K562 (cell line): Measurements from ENCODE around the gene ZNF467. TPM values are rescaled to one million over a fixed set of nuclear protein-coding genes. Genes with fewer than 3 reads are reported as not detected.

Experiments
- ATAC-seq: fragments of 200-7000 bp; cut with Tn5 transposase; 3 replicates; pipeline ENCODE4 v1.9.1; 2020; ENCODE audit warnings: moderate library complexity
- BruUV-seq: library from RNA; stranded (reverse); fragments of 400-500 nt; replicated peaks from 2 replicates; lab custom pipeline; 2021; lab: Mats Ljungman, UMichigan
- CTCF ChIA-PET: fragments of 300-600 bp; formaldehyde crosslinking; extraction: SDS; loops from one replicate; lab custom pipeline; 2021; ENCODE audit warnings: low intra/inter-chr PET ratio; lab: Yijun Ruan, JAX
- POLR2A ChIA-PET: fragments of 300-600, 350-650 bp; sonication (Branson Sonifier 250); formaldehyde crosslinking; extraction: SDS; loops from one replicate; lab custom pipeline; 2021; ENCODE audit warnings: antibody characterized with exemption, inconsistent platforms; lab: Yijun Ruan, JAX
- DNase-seq, 4 experiments: peaks; one replicate each; pipeline versions ENCODE4 v3.0.0 to v3.0.0-alpha.2; 2011 to 2018; ENCODE audit warnings: low spot score in 3 of 4, mixed read lengths in 3 of 4; ENCODE audit errors: extremely low read depth in 1 of 4
- FAIRE-seq: peaks from 2 replicates; lab custom pipeline; 2011; peaks lifted over from hg19 to GRCh38; lab: Jason Lieb, UNC
- H2AFZ ChIP-seq: 2 replicates; pipeline ENCODE4 v1.6.0; 2011; ENCODE audit warnings: low read depth, low read length, control low read depth, inconsistent platforms
- H3K27ac ChIP-seq: fragments of 200-600 bp; 3 replicates; pipeline ENCODE4 v1.8.0; 2011; ENCODE audit warnings: low read depth, mild to moderate bottlenecking, control low read depth, inconsistent platforms, low read length, moderate library complexity, mixed read lengths; ENCODE audit errors: extremely low read depth
- H3K27me3 ChIP-seq, 2 experiments: fragments of 300-600 bp in 1 of 2; 2 replicates in 1 of 2; 3 replicates in 1 of 2; pipeline versions ENCODE4 v1.6.0 to v1.8.0; 2011; ENCODE audit warnings: inconsistent platforms in 2 of 2, low read length in 2 of 2, mild to moderate bottlenecking in 1 of 2, mixed read lengths in 1 of 2, moderate library complexity in 1 of 2; ENCODE audit not compliant: control insufficient read depth in 2 of 2, insufficient read depth in 2 of 2
- H3K36me3 ChIP-seq: fragments of 300-600 bp; 3 replicates; pipeline ENCODE4 v1.8.0; 2011; ENCODE audit warnings: mild to moderate bottlenecking, low read length, inconsistent platforms; ENCODE audit not compliant: control insufficient read depth, insufficient read depth
- H3K4me1 ChIP-seq, 2 experiments: fragments of 200-600 bp in 1 of 2; replicated peaks in 1 of 2; 2 replicates in 1 of 2; 3 replicates in 1 of 2; pipeline versions ENCODE4 v1.5.1 to v1.8.0; 2011; ENCODE audit warnings: inconsistent platforms in 2 of 2, low read length in 2 of 2, mild to moderate bottlenecking in 1 of 2, mixed read lengths in 1 of 2, moderate library complexity in 1 of 2; ENCODE audit not compliant: control insufficient read depth in 2 of 2, insufficient read depth in 2 of 2
- H3K4me2 ChIP-seq: 2 replicates; pipeline ENCODE4 v1.6.1; 2011; ENCODE audit warnings: low read length, control low read depth, inconsistent platforms, mixed read lengths; ENCODE audit not compliant: insufficient read depth
- H3K4me3 ChIP-seq: fragments of 200-600 bp; sonication (generic), shearing (Covaris generic); 2 replicates; pipeline ENCODE4 v1.5.1; 2016; ENCODE audit warnings: control low read depth, inconsistent platforms
- H3K79me2 ChIP-seq: fragments of 200-600 bp; 3 replicates; pipeline ENCODE4 v1.8.0; 2011; ENCODE audit warnings: low read length, inconsistent platforms; ENCODE audit not compliant: control insufficient read depth, insufficient read depth
- H3K9ac ChIP-seq, 2 experiments: 2 replicates each; pipeline versions ENCODE4 v1.6.0 to v1.6.1; 2011; ENCODE audit warnings: low read depth in 2 of 2, low read length in 2 of 2, control low read depth in 1 of 2, inconsistent platforms in 1 of 2, mild to moderate bottlenecking in 1 of 2, mixed read lengths in 1 of 2; ENCODE audit not compliant: insufficient read depth in 1 of 2
- H3K9me1 ChIP-seq: one replicate; pipeline ENCODE4 v1.6.0; 2011; ENCODE audit warnings: inconsistent platforms, mild to moderate bottlenecking, low read length, moderate library complexity; ENCODE audit not compliant: control insufficient read depth, insufficient read depth
- H3K9me3 ChIP-seq: replicated peaks from 2 replicates; pipeline ENCODE4 v1.5.1; 2011; ENCODE audit warnings: low read depth, low read length, inconsistent platforms; ENCODE audit not compliant: control insufficient read depth, insufficient read depth
- H4K20me1 ChIP-seq: replicated peaks from 2 replicates; pipeline ENCODE4 v1.6.1; 2011; ENCODE audit warnings: low read length, inconsistent platforms, mixed read lengths; ENCODE audit not compliant: control insufficient read depth, insufficient read depth
- CGGBP1 ChIP-seq: fragments of 250-450 bp; sonication (Bioruptor Pico); IDR thresholded peaks from 2 replicates; pipeline ENCODE4 v1.9.0; 2021; ENCODE audit warnings: mild to moderate bottlenecking
- ETV1 ChIP-seq: fragments of 450-650 bp; conservative IDR thresholded peaks from 2 replicates; pipeline ENCODE4 v1.6.1; 2016; ENCODE audit warnings: missing genetic modification characterization, control low read depth, low read depth, missing compliant biosample characterization
- FOSL1 ChIP-seq: fragments of 200-800 bp; sonication (Bioruptor generic); conservative IDR thresholded peaks from 2 replicates; pipeline ENCODE4 v1.6.1; 2016; ENCODE audit warnings: missing genetic modification characterization, missing compliant biosample characterization
- GABPB2 ChIP-seq: fragments of 250-450 bp; sonication (Bioruptor Pico); conservative IDR thresholded peaks from 2 replicates; pipeline ENCODE4 v1.5.1; 2021; ENCODE audit warnings: mild to moderate bottlenecking
- NR2F6 ChIP-seq: fragments of 450-650 bp; formaldehyde crosslinking; IDR thresholded peaks from 2 replicates; pipeline ENCODE4 v1.4.0; 2020; ENCODE audit warnings: mild to moderate bottlenecking
- REST ChIP-seq, 2 experiments: fragments of 450-650 bp; formaldehyde crosslinking in 1 of 2; IDR thresholded peaks; 2 replicates each; pipeline versions ENCODE4 v1.4.0 to v1.6.1; 2014 to 2020; ENCODE audit warnings: mild to moderate bottlenecking in 2 of 2, borderline replicate concordance in 1 of 2, low read depth in 1 of 2
- SNRNP70 ChIP-seq: fragments of 200-400 bp; formaldehyde crosslinking; optimal IDR thresholded peaks from 2 replicates; pipeline ENCODE3; 2017; ENCODE audit warnings: low read depth, low read length
- ZNF444 ChIP-seq: fragments of 250-450 bp; sonication (Bioruptor Pico); IDR thresholded peaks from 2 replicates; pipeline ENCODE4 v1.4.0; 2020; ENCODE audit warnings: mild to moderate bottlenecking, moderate library complexity
- ZNF655 ChIP-seq: fragments of 250-450 bp; sonication (Bioruptor Pico); IDR thresholded peaks from 2 replicates; pipeline ENCODE4 v1.5.0; 2021
- ZNF740 ChIP-seq, 3 experiments: fragments of 200-800 bp in 1 of 3; sonication (Bioruptor generic) in 1 of 3; sonication (generic) in 1 of 3; formaldehyde crosslinking in 1 of 3; IDR thresholded peaks; 2 replicates each; pipeline versions ENCODE4 v1.6.1 to v1.8.0; 2016 to 2022; ENCODE audit warnings: mild to moderate bottlenecking in 2 of 3, missing compliant biosample characterization in 2 of 3, missing genetic modification characterization in 2 of 3, missing genetic modification reagents in 1 of 3
- WGBS: fragments of 100-300 bp; shearing (Covaris generic); methylation state at CpG from one replicate; pipeline ENCODE4 v1.1.6; 2016; ENCODE audit warnings: low coverage, mixed read lengths; ENCODE audit not compliant: insufficient coverage; ENCODE audit errors: missing lambda C conversion rate; 5-methylcytosine and 5-hydroxymethylcytosine counted together
- in situ Hi-C: fragments of 300-500 bp; cut with MboI; formaldehyde crosslinking; loops from 4 replicates; pipeline ENCODE4 v1.15.0; 2018; ENCODE audit warnings: inconsistent platforms, mixed read lengths
- intact Hi-C: fragments of 100-400 bp; cut with micrococcal nuclease; formaldehyde crosslinking; loops from 2 replicates; pipeline ENCODE4 v1.14.2; 2022
- polyA plus RNA-seq, 8 experiments: library from polyadenylated mRNA; depleted of rRNA in 4 of 8; stranded (reverse) in 5 of 8; unstranded in 3 of 8; fragments of >200 nt; fragmentation: Nextera tagmentation in 2 of 8; fragmentation: Illumina TruSeq in 1 of 8; extraction: Ambion mirVana in 2 of 8; extraction: Trizol in 1 of 8; gene quantifications; 2 replicates each; pipeline versions ENCODE4 v1.2.1 to v1.2.3, GENCODE V29; 2011 to 2014; ENCODE audit warnings: inconsistent platforms in 1 of 8, missing spikeins in 1 of 8
- total RNA-seq, 7 experiments: library from RNA; depleted of rRNA in 6 of 7; stranded (reverse); fragments of >200 nt in 6 of 7; fragmentation: Illumina TruSeq in 2 of 7; extraction: Trizol in 2 of 7; gene quantifications; 2 replicates each; pipeline versions ENCODE4 v1.2.1 to v1.2.3, GENCODE V29; 2011 to 2021; ENCODE audit warnings: low replicate concordance in 1 of 7

The ZNF467 gene
- total and polyA plus RNA-seq, 9 of the 15 experiments (the other 6 are each of a cell fraction or from before 2014, with no cell fraction given) = 0.32 to 14.2 (median 1.7) TPM

- ChIA-PET CTCF (no interaction called here), POLR2A (interaction anchor here (0.7 to 1.0 kb wide), 3 partner anchors 9 to 113 kb away, joined by 3 to 4 read pairs (median 3); no protein-coding TSS in a partner anchor)
- FAIRE-seq (no peak), ATAC-seq (no peak), DNase-seq (no peak)
- Histone ChIP-seq H3K36me3 (no peaks in the 10 kb centered on the region), H3K4me1 (peaks cover 0 to 77% of the 10 kb centered on the region in 2 experiments; a peak in 2 of 5 replicates), H4K20me1 (peaks cover 28% of the 10 kb centered on the region), H3K9ac (no peak overlapping the region), H2AFZ (no peak overlapping the region), H3K79me2 (no peaks in the 10 kb centered on the region), H3K9me3 (no peaks in the 10 kb centered on the region), H3K4me3 (no peak overlapping the region), H3K9me1 (no peaks in the 10 kb centered on the region), H3K27ac (no peak overlapping the region), H3K4me2 (no peak overlapping the region), H3K27me3 (peaks cover 29 to 98% of the 10 kb centered on the region in 2 experiments; a peak in 4 of 5 replicates)
- intact Hi-C loops (no loop called here), in situ Hi-C loops (no loop called here)
- BruUV-seq = no TSS peak
- under 1% methylated on average over 7 of the region's 7 CpGs for WGBS
- TF ChIP-seq GABPB2 (no peak), SNRNP70 (no peak), ETV1 (no peak), ZNF740 (CRISPR knock-in tag; IDR thresholded peaks at IDR 0.05) (no peak), ZNF740 (tag; IDR thresholded peaks at IDR 0.05) (no peak), NR2F6 (CRISPR knock-in tag) (no peak), ZNF655 (no peak), FOSL1 (tag) (no peak), ZNF444 (CRISPR knock-in tag) (no peak), REST (IDR thresholded peaks at IDR 0.05; ENCODE audit: borderline replicate concordance) (no peak), REST (CRISPR knock-in tag; IDR thresholded peaks at IDR 0.05; ENCODE audit: low read depth) (no peak), CGGBP1 (CRISPR knock-in tag) (no peak)
Measured at GRCh38 chr7:149819961-149820340, 46.6 kb upstream of the ZNF467 start.
